Hepatocyte (in vitro differentiated cells): ENCODE results near the gene ZNF83. TPM values are rescaled to one million over a fixed set of nuclear protein-coding genes. Genes with fewer than 3 reads are reported as not detected.

Experiments used
- DNase-seq: peaks from one replicate; pipeline ENCODE4 v3.0.0-alpha.2; 2016; ENCODE audit warnings: low spot score
- H2AFZ ChIP-seq: fragments of 200-600 bp; sonication (generic); 2 replicates; pipeline ENCODE4 v1.6.0; 2016; ENCODE audit warnings: antibody characterized with exemption, mild to moderate bottlenecking
- H3K27ac ChIP-seq: fragments of 200-600 bp; sonication (generic); 2 replicates; pipeline ENCODE4 v1.5.1; 2016; ENCODE audit warnings: mild to moderate bottlenecking
- H3K27me3 ChIP-seq: fragments of 200-600 bp; sonication (generic); 2 replicates; pipeline ENCODE4 v1.6.1; 2016
- H3K36me3 ChIP-seq: fragments of 200-600 bp; sonication (generic); replicated peaks from 2 replicates; pipeline ENCODE4 v1.5.1; 2016; ENCODE audit warnings: low read depth; ENCODE audit not compliant: insufficient read depth
- H3K4me1 ChIP-seq: fragments of 200-600 bp; sonication (generic); 2 replicates; pipeline ENCODE4 v1.5.1; 2016; ENCODE audit warnings: mild to moderate bottlenecking, moderate library complexity; ENCODE audit not compliant: insufficient read depth
- H3K4me2 ChIP-seq: fragments of 200-600 bp; sonication (generic); 2 replicates; pipeline ENCODE4 v1.6.0; 2016
- H3K4me3 ChIP-seq: fragments of 200-600 bp; sonication (generic); 2 replicates; pipeline ENCODE4 v1.5.1; 2016; ENCODE audit warnings: mild to moderate bottlenecking
- H3K79me2 ChIP-seq: fragments of 200-600 bp; sonication (generic); 2 replicates; pipeline ENCODE4 v1.6.0; 2017; ENCODE audit warnings: mild to moderate bottlenecking
- H3K9me2 ChIP-seq: fragments of 200-600 bp; sonication (generic); replicated peaks from 2 replicates; pipeline ENCODE4 v1.6.0; 2017; ENCODE audit warnings: mild to moderate bottlenecking; ENCODE audit not compliant: insufficient read depth
- H3K9me3 ChIP-seq: fragments of 200-600 bp; sonication (generic); 2 replicates; pipeline ENCODE4 v1.5.1; 2016; ENCODE audit warnings: low read depth, mild to moderate bottlenecking
- H4K20me1 ChIP-seq: fragments of 200-600 bp; sonication (generic); 2 replicates; pipeline ENCODE4 v1.6.0; 2016; ENCODE audit warnings: mild to moderate bottlenecking; ENCODE audit not compliant: insufficient read depth, poor library complexity, severe bottlenecking
- CTCF ChIP-seq: fragments of 200-600 bp; sonication (generic); IDR thresholded peaks from 2 replicates; pipeline ENCODE4 v1.5.1; 2016; ENCODE audit warnings: antibody characterized with exemption, mild to moderate bottlenecking; ENCODE audit not compliant: poor library complexity
- EZH2 ChIP-seq: fragments of 200-600 bp; sonication (generic); IDR thresholded peaks from 2 replicates; pipeline ENCODE4 v1.6.1; 2016; ENCODE audit warnings: antibody characterized with exemption, mild to moderate bottlenecking, borderline replicate concordance
- EZH2phosphoT487 ChIP-seq: fragments of 200-600 bp; sonication (generic); IDR thresholded peaks from one replicate; pipeline ENCODE4 v1.6.1; 2018; ENCODE audit warnings: antibody characterized with exemption, mild to moderate bottlenecking, low read depth, moderate library complexity; ENCODE audit not compliant: unreplicated experiment, severe bottlenecking
- WGBS: methylation state at CpG from one replicate; pipeline ENCODE4 v1.1.6; 2016; ENCODE audit warnings: low lambda C conversion rate; ENCODE audit errors: missing lambda C conversion rate; 5-methylcytosine and 5-hydroxymethylcytosine counted together
- polyA plus RNA-seq: library from polyadenylated mRNA; unstranded; fragments of >200 nt; fragmentation: Nextera tagmentation; extraction: Ambion mirVana; gene quantifications from 2 replicates; pipeline ENCODE4 v1.2.1, GENCODE V29; 2016
- total RNA-seq: library from RNA; depleted of rRNA; stranded (reverse); fragments of >200 nt; gene quantifications from 2 replicates; pipeline ENCODE4 v1.2.3, GENCODE V29; 2014

ZNF83 gene
- total and polyA plus RNA-seq, 2 experiments from 2014 or later, result 32.6 to 55.8 TPM

DNA sequence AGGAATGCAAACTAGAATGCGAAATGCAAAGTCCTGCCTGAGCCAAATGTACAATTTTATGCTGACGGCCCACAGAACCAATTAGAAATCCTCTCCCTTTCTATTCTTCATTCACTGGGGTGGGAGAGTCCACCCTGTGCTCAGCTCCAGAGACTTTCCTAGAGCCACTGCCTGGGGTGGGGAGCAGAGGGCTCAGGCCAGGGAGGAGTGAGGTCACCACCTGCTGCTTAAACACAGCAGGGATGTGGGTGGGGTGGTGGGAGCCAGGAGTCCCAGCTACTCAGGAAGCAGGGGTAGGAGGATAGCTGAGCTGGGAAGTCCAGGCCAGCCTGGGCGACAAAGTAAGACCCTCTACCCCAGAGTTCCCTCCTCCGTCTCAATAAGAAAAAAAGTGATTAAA lies 26.9 kb upstream of the ZNF83 start:
- TF ChIP-seq EZH2 (no peak), EZH2phosphoT487 (no peak), CTCF (no peak)
- H3K27me3 ChIP-seq, result no peaks in the 10 kb centered on the region
- peaks cover 32% of the 10 kb centered on the region for H3K79me2 ChIP-seq
- H3K9me2 ChIP-seq, result no peaks in the 10 kb centered on the region
- H4K20me1 ChIP-seq, result no peaks in the 10 kb centered on the region
- no peak overlapping the region for H2AFZ ChIP-seq
- peaks cover 6% of the 10 kb centered on the region for H3K4me1 ChIP-seq
- H3K27ac ChIP-seq, result peak overlapping the region; percentile 82
- no peak overlapping the region for H3K4me2 ChIP-seq
- no peak for DNase-seq
- WGBS, result 100% methylated on average over 4 of the region's 4 CpGs
- no peak overlapping the region for H3K4me3 ChIP-seq
- H3K9me3 ChIP-seq, result no peaks in the 10 kb centered on the region
- no peaks in the 10 kb centered on the region for H3K36me3 ChIP-seq

GRCh38 chr19:52664461-52664860 lies 26.3 kb upstream of the ZNF83 start:
- no peaks in the 10 kb centered on the region for H3K9me3 ChIP-seq
- peaks cover 31% of the 10 kb centered on the region for H3K79me2 ChIP-seq
- TF ChIP-seq EZH2, result no peak
- TF ChIP-seq CTCF, result no peak
- no peak for TF ChIP-seq EZH2phosphoT487
- H3K4me1 ChIP-seq, result peaks cover 6% of the 10 kb centered on the region
- no peak overlapping the region for H3K4me2 ChIP-seq
- no peaks in the 10 kb centered on the region for H3K36me3 ChIP-seq
- H3K9me2 ChIP-seq, result no peaks in the 10 kb centered on the region
- peak overlapping the region; percentile 82 for H3K27ac ChIP-seq
- H2AFZ ChIP-seq, result no peak overlapping the region
- 73% methylated on average over 4 of the region's 5 CpGs for WGBS
- no peak overlapping the region for H3K4me3 ChIP-seq
- H4K20me1 ChIP-seq, result no peaks in the 10 kb centered on the region
- no peaks in the 10 kb centered on the region for H3K27me3 ChIP-seq
- DNase-seq, result no peak

DNA sequence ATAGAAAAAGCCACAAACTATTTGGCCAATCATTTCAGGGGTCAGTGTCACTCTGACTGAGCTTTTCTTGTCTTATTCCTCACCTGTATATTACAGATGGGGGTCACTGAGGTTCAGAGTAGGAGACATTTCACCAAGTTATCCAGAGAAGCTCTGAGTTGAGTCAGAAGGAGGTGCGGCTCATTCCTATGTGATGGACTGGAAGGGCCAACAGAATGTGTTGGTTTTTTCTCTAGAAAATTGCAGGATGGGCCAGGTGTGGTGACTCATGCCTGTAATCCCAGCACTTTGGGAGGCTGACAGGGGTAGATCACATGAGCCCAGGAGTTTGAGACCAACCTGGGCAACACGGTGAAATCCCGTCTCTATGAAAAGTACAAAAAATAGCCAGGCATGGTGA lies 24.5 kb upstream of the ZNF83 start:
- Histone ChIP-seq H3K4me3 (no peak overlapping the region), H2AFZ (no peak overlapping the region), H3K79me2 (peaks cover 25% of the 10 kb centered on the region), H3K4me1 (peaks cover 6% of the 10 kb centered on the region), H3K36me3 (no peaks in the 10 kb centered on the region), H3K9me3 (no peaks in the 10 kb centered on the region), H3K27ac (no peak overlapping the region), H4K20me1 (no peaks in the 10 kb centered on the region), H3K27me3 (no peaks in the 10 kb centered on the region), H3K4me2 (no peak overlapping the region), H3K9me2 (no peaks in the 10 kb centered on the region)
- TF ChIP-seq EZH2 (no peak), CTCF (no peak), EZH2phosphoT487 (no peak)
- WGBS, result 88% methylated on average over 3 of the region's 3 CpGs
- peak; percentile 22 for DNase-seq

- no peaks in the 10 kb centered on the region for H3K36me3 ChIP-seq
- H3K4me1 ChIP-seq, result peaks cover 6% of the 10 kb centered on the region
- TF ChIP-seq CTCF (no peak), EZH2 (no peak), EZH2phosphoT487 (no peak)
- peaks cover 25% of the 10 kb centered on the region for H3K79me2 ChIP-seq
- no peak overlapping the region for H3K4me3 ChIP-seq
- no peaks in the 10 kb centered on the region for H3K9me2 ChIP-seq
- no peak overlapping the region for H3K27ac ChIP-seq
- no peak overlapping the region for H2AFZ ChIP-seq
- no peaks in the 10 kb centered on the region for H3K9me3 ChIP-seq
- DNase-seq, result no peak
- H3K4me2 ChIP-seq, result no peak overlapping the region
- H4K20me1 ChIP-seq, result no peaks in the 10 kb centered on the region
- WGBS, result 69% methylated on average over 3 of the region's 3 CpGs
- H3K27me3 ChIP-seq, result no peaks in the 10 kb centered on the region
Measured at GRCh38 chr19:52660981-52661380, 22.8 kb upstream of the ZNF83 start.
